Karpas-422 (cell line): ENCODE results near the gene SYF2. TPM values are rescaled to one million over a fixed set of nuclear protein-coding genes. Genes with fewer than 3 reads are reported as not detected.
"Not testable (repeated sequence)": the region's sequence is repeated elsewhere in the genome, so short reads cannot be mapped to it uniquely, and the experiment has no call there.

ENCODE experiments used
- DNase-seq: peaks from one replicate; pipeline ENCODE4 v3.0.0-alpha.2; 2015
- H2AFZ ChIP-seq: fragments of 200-600 bp; sonication (generic); 2 replicates; pipeline ENCODE4 v1.6.1; 2014; ENCODE audit warnings: antibody characterized with exemption, low read length, mixed read lengths
- H3K27ac ChIP-seq: fragments of 200-600 bp; sonication (generic); 2 replicates; pipeline ENCODE4 v1.5.1; 2014; ENCODE audit warnings: mild to moderate bottlenecking, low read length, moderate library complexity
- H3K27me3 ChIP-seq: fragments of 200-600 bp; sonication (generic); 2 replicates; pipeline ENCODE4 v1.6.1; 2014; ENCODE audit warnings: low read length, mixed read lengths
- H3K36me3 ChIP-seq: fragments of 200-600 bp; sonication (generic); 2 replicates; pipeline ENCODE4 v1.6.1; 2014; ENCODE audit warnings: low read length, mixed read lengths; ENCODE audit not compliant: insufficient read depth
- H3K4me1 ChIP-seq: fragments of 200-600 bp; sonication (generic); 2 replicates; pipeline ENCODE4 v1.6.1; 2014; ENCODE audit warnings: mild to moderate bottlenecking, low read length, mixed read lengths
- H3K4me2 ChIP-seq: fragments of 200-600 bp; sonication (generic); 2 replicates; pipeline ENCODE4 v1.6.1; 2014; ENCODE audit warnings: low read length, low read depth, mild to moderate bottlenecking; ENCODE audit not compliant: poor library complexity, severe bottlenecking
- H3K4me3 ChIP-seq: fragments of 200-600 bp; sonication (generic); 2 replicates; pipeline ENCODE4 v1.5.1; 2014; ENCODE audit warnings: mild to moderate bottlenecking, antibody characterized with exemption, low read length, mixed read lengths
- H3K79me2 ChIP-seq: fragments of 200-600 bp; sonication (generic); 2 replicates; pipeline ENCODE4 v1.6.1; 2014; ENCODE audit warnings: mild to moderate bottlenecking, low read length, mixed read lengths
- H3K9ac ChIP-seq: fragments of 200-600 bp; sonication (generic); 2 replicates; pipeline ENCODE4 v1.6.0; 2014; ENCODE audit warnings: low read length
- H3K9me2 ChIP-seq: fragments of 200-600 bp; sonication (generic), shearing (Covaris generic); replicated peaks from 2 replicates; pipeline ENCODE4 v1.6.0; 2014; ENCODE audit warnings: mild to moderate bottlenecking, low read length, moderate library complexity; ENCODE audit not compliant: insufficient read depth
- H3K9me3 ChIP-seq: fragments of 300-700, 200-600 bp; sonication (generic); 2 replicates; pipeline ENCODE4 v1.6.1; 2014; ENCODE audit warnings: low read length, mixed read lengths
- H4K20me1 ChIP-seq: fragments of 200-600 bp; sonication (generic); 2 replicates; pipeline ENCODE4 v1.6.1; 2014; ENCODE audit warnings: mild to moderate bottlenecking, antibody characterized with exemption, low read length, low read depth; ENCODE audit not compliant: insufficient read depth
- total RNA-seq: library from RNA; depleted of rRNA; stranded (reverse); fragments of >200 nt; shearing (Covaris generic); gene quantifications from 2 replicates; pipeline ENCODE4 v1.2.3, GENCODE V29; 2014; ENCODE audit warnings: low replicate concordance

SYF2 gene
- total RNA-seq, 1 experiment from 2014 or later, result 57.4 TPM

DNA sequence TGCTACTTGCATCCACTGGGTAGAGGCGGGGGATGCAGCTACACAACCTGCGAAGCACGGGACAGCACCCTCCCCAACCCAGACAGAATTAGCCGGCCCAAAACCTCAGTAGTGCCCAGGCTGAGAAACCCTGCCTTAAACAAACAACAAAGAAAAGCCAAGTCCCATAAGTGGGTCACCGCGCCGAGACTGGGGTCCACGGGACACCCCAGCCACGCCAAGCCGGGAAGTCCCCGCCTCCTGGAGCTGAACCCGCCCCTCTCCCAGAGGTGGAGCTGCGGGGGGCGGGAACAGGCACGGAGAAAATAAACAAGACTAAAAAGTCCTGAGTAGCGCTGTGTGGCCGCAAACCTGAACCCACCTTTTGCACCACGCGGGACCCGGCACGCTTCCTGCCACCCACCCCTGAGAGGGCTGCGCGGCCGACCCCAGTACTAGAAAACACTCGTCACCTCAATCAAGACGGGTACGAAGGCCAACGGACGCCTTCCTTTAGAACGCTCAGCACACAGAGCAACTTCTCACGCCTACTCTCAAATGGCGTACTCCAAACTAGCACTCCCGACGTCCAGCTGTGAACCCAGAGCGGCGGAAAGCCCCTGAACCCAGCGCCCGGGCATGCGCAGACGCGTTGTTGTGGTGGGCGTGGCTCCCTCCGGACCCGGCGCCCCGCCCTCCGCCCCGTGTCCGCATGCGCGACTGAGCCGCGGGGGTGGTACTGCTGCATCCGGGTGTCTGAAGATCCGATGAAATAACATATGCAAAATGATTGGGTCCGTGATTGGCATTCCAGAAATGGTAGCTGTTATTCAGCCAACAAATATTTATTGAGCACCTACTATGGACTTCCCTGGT is 35.2 kb upstream of the SYF2 start:
- Histone ChIP-seq H3K4me1 (peaks cover 11% of the 10 kb centered on the region), H2AFZ (peak overlapping the region; percentile 98; the same call in 1 of the 2 replicates), H3K4me3 (peak overlapping the region; percentile 62), H3K4me2 (peak overlapping the region; percentile 70), H3K9ac (peak overlapping the region; percentile 66), H3K27ac (peak overlapping the region; percentile 49)
- peak; percentile 94 for DNase-seq
- H3K9me3 ChIP-seq, H3K79me2 ChIP-seq, H3K9me2 ChIP-seq, H3K27me3 ChIP-seq, H4K20me1 ChIP-seq, H3K36me3 ChIP-seq: not testable (repeated sequence)

GRCh38 chr1:25266554-25267287 is 34.4 kb upstream of the SYF2 start:
- peaks cover 11% of the 10 kb centered on the region for H3K4me1 ChIP-seq
- H3K36me3 ChIP-seq, H2AFZ ChIP-seq, H3K9me2 ChIP-seq, H3K79me2 ChIP-seq, H4K20me1 ChIP-seq, H3K27me3 ChIP-seq, H3K27ac ChIP-seq, H3K9me3 ChIP-seq: not testable (repeated sequence)
- peak; percentile 69 for DNase-seq
- peak overlapping the region; percentile 83 for H3K4me3 ChIP-seq
- H3K4me2 ChIP-seq, result peak overlapping the region; percentile 75
- peak overlapping the region; percentile 76 for H3K9ac ChIP-seq

DNA sequence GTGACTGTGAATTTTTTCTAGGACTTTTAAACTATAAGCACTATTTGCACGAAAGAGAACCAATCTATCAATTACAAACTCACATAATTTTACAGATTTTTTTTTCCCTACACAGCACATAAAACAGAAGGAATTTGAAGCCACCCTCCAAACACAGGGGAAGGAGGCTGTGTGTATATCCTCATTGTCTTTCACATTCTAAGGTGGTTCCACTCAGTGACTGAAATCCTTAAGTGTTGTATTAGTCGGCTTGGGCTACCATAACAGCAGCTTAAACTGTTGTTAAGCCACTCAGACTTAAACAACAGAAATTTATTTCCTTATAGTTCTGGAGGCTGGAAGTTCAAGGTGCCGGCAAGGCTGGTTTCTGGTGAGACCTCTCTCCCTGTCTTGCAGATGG is 28.0 kb upstream of the SYF2 start:
- not testable (repeated sequence) for H3K4me3 ChIP-seq, H3K36me3 ChIP-seq, H3K4me2 ChIP-seq, H3K9me3 ChIP-seq, H3K9me2 ChIP-seq, H3K27me3 ChIP-seq, DNase-seq, H3K4me1 ChIP-seq, H3K79me2 ChIP-seq, H2AFZ ChIP-seq, H3K9ac ChIP-seq, H4K20me1 ChIP-seq, H3K27ac ChIP-seq

DNA sequence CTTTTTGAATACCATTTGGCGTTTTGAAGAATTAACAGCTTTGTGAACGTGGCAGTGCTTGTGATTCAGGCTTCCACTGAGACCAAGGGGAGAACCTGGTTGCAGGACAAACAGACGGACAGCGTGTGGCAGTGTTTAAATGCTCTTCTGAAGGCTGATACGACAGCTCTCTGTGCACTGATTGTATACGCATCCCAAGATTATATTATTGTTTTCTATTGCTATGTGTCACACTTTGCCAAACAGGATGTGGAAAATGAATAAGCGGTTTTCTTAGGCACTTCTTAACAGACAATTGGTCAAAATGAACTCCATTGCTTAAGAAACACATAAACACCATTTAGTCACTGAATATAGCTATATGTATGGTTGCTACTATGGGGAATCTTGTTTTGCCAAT is 27.5 kb upstream of the SYF2 start:
- not testable (repeated sequence) for H3K79me2 ChIP-seq, H3K9ac ChIP-seq, H3K4me1 ChIP-seq, H3K9me3 ChIP-seq, H4K20me1 ChIP-seq, H3K9me2 ChIP-seq, H3K4me2 ChIP-seq, H2AFZ ChIP-seq, H3K4me3 ChIP-seq, H3K27me3 ChIP-seq, H3K36me3 ChIP-seq, H3K27ac ChIP-seq
- peak; percentile 41 for DNase-seq

DNA sequence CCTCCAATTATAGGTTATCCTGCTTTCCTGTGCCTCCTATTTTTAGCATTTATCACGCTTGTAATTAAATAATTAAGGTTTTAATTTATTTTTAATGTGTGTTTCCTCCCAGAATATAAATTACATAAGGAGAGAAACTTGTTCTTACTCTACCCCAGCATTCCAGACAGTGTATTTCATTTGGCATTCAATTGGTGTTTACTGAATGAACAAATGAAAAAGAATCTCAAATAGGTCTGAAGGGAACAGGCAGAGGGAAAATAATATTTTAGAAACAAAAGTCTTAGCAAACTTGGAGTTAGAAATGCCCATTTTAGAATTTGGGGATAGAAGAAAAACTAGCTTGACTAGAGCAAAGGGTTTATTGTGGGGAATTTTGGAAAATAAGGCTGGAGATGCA is 24.9 kb upstream of the SYF2 start:
- Histone ChIP-seq H3K4me2 (no peak overlapping the region), H2AFZ (no peak overlapping the region), H3K9me3 (no peaks in the 10 kb centered on the region), H3K9me2 (no peaks in the 10 kb centered on the region), H3K4me3 (no peak overlapping the region), H4K20me1 (no peaks in the 10 kb centered on the region), H3K27me3 (no peaks in the 10 kb centered on the region), H3K27ac (no peak overlapping the region), H3K9ac (no peak overlapping the region), H3K4me1 (peaks cover 9% of the 10 kb centered on the region), H3K79me2 (no peaks in the 10 kb centered on the region), H3K36me3 (no peaks in the 10 kb centered on the region)
- peak; percentile 17 for DNase-seq

DNA sequence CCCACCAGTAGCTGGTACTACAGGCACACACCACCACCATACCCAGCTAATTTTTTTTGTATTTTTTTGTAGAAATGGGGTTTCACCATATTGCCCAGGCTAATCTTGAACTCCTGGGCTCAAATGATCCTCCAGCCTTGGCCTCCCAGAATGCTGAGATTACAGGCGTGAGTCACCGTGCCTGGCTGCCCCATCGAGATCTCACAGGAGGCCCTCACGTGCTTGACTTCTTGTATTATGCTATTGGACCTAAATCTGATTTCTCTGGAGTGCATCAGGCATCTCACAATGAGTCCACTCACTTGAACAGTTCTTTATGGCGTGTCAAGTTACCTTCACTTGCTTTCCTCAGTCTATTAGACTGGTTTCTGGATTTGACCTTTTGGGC is 24.3 kb upstream of the SYF2 start:
- Histone ChIP-seq H3K9me2 (no peaks in the 10 kb centered on the region), H3K9me3 (no peaks in the 10 kb centered on the region), H3K79me2 (no peaks in the 10 kb centered on the region), H2AFZ (no peak overlapping the region), H3K4me3 (no peak overlapping the region), H3K4me2 (no peak overlapping the region), H3K36me3 (no peaks in the 10 kb centered on the region), H3K4me1 (peaks cover 9% of the 10 kb centered on the region), H3K9ac (no peak overlapping the region), H4K20me1 (no peaks in the 10 kb centered on the region), H3K27ac (no peak overlapping the region), H3K27me3 (no peaks in the 10 kb centered on the region)
- peak; percentile 32 for DNase-seq

DNA sequence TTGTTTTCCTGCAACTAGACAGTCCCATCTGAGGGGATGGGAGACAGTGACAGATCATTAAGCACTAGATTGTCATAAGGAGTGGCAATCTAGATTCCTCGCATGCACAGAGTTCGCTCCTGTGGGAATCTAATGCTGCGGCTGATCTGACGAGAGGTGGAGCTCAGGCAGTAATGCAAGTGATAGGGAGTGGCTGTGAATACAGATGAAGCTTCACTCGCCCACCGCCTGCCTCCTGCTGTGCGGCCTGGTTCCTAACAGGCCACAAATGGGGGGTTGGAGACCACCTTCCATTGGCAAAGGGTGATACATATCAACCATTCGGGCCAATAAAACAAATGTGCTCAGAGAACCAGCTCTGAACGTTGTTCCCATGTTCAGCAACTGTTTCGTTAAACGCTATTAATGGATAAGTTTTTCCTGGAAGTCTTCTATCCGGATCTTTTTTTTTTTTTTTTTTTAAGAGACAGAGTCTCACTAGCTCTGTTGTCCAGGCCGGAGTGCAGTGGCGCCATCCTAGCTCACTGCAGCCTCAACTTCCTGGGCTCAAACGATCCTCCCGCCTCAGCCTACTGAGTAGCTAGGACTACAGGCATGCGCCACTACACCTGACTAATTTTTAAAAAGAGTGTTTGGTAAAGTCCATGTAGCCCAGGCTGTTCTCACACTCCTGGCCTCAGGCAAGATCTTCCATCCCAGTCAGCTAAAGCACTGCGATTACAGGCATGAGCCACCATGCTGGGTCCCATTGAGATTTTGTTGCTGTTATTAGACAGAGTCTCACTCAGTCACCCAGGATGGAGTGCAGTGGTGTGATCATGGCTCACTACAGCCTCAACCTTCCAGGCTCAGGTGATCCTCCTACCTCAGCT is 23.6 kb upstream of the SYF2 start:
- no peak overlapping the region for H2AFZ ChIP-seq
- DNase-seq, result peak; percentile 36
- no peak overlapping the region for H3K4me3 ChIP-seq
- H3K79me2 ChIP-seq, result no peaks in the 10 kb centered on the region
- no peak overlapping the region for H3K9ac ChIP-seq
- H3K9me3 ChIP-seq, result no peaks in the 10 kb centered on the region
- H3K4me2 ChIP-seq, result no peak overlapping the region
- peaks cover 6% of the 10 kb centered on the region for H3K4me1 ChIP-seq
- H4K20me1 ChIP-seq, result no peaks in the 10 kb centered on the region
- H3K36me3 ChIP-seq, result no peaks in the 10 kb centered on the region
- H3K9me2 ChIP-seq, result no peaks in the 10 kb centered on the region
- no peak overlapping the region for H3K27ac ChIP-seq
- H3K27me3 ChIP-seq, result no peaks in the 10 kb centered on the region

GRCh38 chr1:25253911-25254310 is 21.6 kb upstream of the SYF2 start:
- Histone ChIP-seq H3K9me3 (no peaks in the 10 kb centered on the region), H3K4me1 (no peaks in the 10 kb centered on the region), H3K4me2 (no peak overlapping the region), H3K9ac (no peak overlapping the region), H2AFZ (no peak overlapping the region), H3K4me3 (no peak overlapping the region), H4K20me1 (no peaks in the 10 kb centered on the region), H3K36me3 (no peaks in the 10 kb centered on the region), H3K79me2 (no peaks in the 10 kb centered on the region), H3K27ac (no peak overlapping the region), H3K9me2 (no peaks in the 10 kb centered on the region), H3K27me3 (no peaks in the 10 kb centered on the region)
- peak; percentile 31 for DNase-seq
